Measurements from ENCODE around the gene RIPK1.
"Not testable (repeated sequence)": the region's sequence is repeated elsewhere in the genome, so short reads cannot be mapped to it uniquely, and the experiment has no call there.

The RIPK1 gene

GRCh38 chr6:3046295-3046694, 22.0 kb upstream of the RIPK1 start:
- DNase-seq: no peak

- not testable (repeated sequence) for DNase-seq
These were observed 20.3 kb upstream of the RIPK1 start for GRCh38 chr6:3048009-3048408.

DNA sequence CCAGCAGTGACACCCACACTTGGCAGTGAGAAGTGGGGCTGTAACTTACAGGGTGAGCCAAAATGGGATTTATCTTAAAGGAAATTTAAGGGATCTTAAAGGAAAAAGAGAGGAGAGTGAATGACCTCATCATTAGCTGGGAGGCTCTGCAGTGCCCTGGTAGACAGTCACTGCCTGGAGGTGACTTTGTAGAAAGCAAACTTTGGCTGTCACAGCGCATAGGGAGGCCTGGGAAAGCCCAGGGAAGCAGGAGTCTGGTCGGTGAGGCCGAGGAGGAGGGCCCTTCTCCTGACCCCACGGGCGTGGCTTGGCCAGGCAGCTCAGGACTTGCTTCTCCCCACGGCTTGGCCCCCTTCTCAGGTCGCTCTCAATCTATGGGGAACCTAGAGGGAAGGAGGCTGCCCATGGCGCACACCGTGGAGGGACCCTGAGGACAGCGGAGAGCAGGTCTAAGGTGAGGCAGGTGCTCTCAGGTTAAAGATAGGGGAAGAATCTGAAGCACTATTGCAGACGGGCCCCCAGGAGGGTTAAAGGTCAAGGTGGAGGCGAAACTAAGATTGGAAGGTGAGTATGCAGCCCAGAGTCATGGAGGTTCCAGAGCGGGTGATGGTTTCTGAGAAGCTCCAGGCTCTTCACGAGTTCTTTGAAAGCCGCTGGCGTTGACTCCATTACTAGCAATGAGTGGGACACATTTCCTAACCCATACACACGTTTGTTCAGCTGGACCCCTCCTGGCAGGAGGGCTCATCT, 15.6 kb upstream of the RIPK1 start:
- DNase-seq: no peak

DNA sequence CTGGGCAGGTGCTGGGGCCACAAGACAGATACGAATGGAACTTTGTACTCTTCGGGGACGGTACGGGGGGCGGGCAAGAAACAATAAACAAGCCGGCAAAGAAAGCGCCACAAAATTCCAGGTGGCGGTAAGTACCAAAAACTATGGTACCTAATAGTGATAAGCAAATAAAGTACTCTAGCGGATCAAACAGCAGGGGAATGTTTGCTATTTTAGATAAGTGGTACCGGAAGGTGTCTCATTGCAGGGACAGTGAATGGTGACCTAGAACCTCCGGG, 15.1 kb upstream of the RIPK1 start:
- no peak for DNase-seq

DNA sequence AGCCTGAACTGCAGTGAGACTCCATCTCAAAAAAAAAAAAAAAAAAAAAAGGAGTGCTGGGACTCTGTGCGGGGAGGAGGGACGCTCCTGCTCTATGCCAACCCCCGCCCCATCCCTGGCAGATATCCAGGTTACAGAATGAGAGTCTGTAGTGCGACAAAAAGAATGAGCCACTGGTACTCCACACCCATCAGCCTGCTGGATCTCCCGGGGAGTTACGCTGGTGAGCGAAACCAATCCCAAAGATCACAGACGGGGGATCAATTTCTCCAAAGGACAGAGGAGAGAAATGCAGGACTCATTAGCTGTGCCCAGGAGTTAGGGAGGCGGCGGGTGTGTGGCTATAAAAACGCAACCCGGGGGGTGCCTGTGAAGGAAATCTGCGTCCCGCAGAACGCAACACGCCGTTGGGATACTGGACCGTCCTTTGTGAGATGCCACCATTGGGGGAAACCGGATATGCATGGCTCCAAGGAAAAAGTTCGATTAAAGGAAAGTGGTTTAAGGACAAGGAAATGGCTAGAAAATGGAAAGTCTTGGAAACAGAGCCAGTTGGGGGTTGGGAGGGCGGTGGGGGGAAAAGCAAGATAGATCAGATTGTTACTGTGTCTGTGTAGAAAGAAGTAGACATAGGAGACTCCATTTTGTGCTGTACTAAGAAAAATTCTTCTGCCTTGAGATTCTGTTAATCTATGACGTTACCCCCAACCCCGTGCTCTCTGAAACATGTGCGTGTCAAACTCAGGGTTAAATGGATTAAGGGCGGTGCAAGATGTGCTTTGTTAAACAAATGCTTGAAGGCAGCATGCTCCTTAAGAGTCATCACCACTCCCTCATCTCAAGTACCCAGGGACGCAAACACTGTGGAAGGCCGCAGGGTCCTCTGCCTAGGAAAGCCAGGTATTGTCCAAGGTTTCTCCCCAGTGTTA, 13.8 kb upstream of the RIPK1 start:
- DNase-seq: not testable (repeated sequence)

DNA sequence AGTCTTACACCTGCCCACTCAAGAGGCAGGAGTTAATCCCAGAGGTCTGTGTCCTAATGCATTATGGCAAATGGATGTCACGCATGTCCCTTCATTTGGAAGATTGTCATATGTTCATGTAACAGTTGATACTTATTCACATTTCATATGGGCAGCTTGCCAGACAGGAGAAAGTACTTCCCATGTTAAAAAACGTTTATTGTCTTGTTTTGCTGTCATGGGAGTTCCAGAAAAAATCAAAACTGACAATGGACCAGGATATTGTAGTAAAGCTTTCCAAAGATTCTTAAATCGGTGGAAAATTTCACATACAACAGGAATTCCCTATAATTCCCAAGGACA, 13.2 kb upstream of the RIPK1 start:
- not testable (repeated sequence) for DNase-seq

DNA sequence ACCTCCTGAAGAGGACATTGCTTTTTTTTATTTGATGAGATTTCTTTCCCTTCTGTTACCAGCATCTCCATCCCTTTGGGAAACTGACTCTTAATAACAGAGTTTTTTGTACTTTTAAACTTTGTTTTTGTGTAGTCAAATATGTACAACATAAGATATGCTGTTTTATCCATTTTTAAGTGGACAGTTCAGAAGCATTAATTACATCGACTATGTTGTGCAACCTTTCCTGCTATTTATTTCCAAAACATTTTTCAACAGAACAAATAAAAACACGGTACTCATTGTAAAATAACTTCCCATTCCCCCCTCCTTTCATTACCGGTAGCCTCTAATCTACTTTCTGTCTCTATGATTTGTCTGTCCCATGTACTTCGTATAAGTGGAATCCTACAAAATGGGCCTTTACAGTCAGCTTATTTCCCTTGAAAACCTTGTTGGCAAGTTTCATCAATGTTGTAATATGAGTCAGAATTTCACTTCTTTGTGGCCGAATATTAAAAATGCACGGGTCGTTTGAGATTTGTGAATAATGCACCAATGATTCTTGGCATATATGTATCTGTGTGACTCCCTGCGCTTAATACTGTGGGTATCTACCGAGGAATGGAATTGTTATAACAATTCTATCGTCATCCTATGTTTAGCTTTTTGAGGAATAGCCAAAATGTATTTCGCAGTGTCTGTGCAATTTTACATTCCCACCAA, 11.1 kb upstream of the RIPK1 start:
- no peak for DNase-seq

GRCh38 chr6:3058957-3059356, 9.3 kb upstream of the RIPK1 start:
- no peak for DNase-seq

GRCh38 chr6:3060092-3060491, 8.2 kb upstream of the RIPK1 start:
- DNase-seq: not testable (repeated sequence)

DNA sequence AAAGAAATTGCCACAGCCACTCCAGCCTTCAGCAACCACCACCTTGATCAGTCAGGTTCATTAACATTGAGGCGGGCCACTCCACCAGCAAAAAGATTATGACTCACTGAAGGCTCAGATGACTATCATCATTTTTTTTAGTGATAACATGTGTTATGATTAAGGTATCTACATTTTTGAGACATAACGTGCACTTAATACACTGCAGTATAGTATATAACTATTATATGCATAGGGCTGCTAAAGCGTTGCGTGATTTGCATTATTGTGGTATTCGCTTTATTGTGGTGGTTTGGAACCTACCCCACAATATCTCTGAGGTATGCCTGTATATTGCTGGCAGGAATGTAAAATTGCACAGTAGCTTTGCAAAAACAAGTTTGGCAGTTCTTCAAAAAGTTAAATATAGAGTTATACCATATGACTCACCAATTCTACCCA, 6.8 kb upstream of the RIPK1 start:
- no peak for DNase-seq

DNA sequence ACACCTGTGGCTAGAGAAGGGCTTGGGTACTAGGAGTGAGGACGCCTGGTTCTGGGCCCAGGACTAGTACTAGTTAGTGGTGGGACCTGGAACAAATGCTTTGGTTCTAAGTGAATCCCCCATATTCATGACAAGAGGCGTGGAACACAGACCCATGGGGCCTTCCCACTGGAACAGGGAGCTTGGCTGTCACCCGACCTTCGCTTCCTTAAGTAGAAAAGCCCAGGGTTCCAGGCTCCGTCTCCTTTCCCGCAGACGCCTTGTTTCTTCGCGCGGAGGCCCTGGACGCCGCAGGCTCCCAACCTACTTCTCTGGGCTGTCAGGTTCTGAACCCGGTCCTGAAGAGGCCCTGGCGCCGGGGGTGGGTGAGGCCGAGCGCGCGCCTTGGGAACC, 5.0 kb upstream of the RIPK1 start:
- DNase-seq: not testable (repeated sequence)

- DNase-seq: no peak
These were observed 4.3 kb upstream of the RIPK1 start for GRCh38 chr6:3063733-3064700.

GRCh38 chr6:3071568-3071967, 3.3 kb downstream of the RIPK1 start:
- DNase-seq: no peak

DNA sequence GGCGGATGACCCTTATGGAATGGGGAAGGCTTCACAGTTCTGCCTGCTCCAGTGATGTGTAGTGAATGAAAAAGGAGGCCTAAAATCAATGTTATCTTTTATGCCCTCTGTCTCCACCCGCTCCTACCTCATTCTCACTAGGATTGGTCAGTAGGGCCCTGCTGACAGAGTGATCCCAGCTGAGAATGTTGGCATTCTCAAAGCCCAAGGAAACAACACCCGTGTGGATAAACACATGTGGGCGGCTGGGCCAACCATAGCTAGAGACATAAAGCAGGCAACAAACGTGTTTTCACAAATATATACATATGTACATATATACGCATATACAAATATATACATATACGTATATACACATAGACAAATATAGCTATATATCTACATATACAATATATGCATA, 4.5 kb downstream of the RIPK1 start:
- no peak for DNase-seq

GRCh38 chr6:3073382-3073781, 5.1 kb downstream of the RIPK1 start:
- DNase-seq: no peak

DNA sequence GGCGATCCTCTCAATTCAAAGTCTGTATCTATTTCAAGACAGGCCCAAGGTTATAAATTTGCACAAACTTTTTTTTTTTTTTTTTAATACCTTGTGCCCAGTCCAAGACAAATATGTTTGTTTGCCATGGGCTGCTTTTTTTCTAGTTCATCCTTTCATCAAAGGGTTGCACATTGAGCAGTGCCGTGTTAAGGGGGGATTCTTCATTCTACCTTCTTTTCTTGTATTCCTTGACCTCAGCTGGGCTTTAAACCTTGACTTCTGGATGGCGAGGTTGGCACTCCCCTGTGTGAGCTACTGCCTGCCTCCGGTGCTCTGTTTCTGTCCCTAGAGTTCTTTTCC, 7.4 kb downstream of the RIPK1 start:
- no peak for DNase-seq

GRCh38 chr6:3076320-3076719, 8.0 kb downstream of the RIPK1 start:
- DNase-seq: no peak

- no peak for DNase-seq
These were observed 9.1 kb downstream of the RIPK1 start for GRCh38 chr6:3077430-3077829.

DNA sequence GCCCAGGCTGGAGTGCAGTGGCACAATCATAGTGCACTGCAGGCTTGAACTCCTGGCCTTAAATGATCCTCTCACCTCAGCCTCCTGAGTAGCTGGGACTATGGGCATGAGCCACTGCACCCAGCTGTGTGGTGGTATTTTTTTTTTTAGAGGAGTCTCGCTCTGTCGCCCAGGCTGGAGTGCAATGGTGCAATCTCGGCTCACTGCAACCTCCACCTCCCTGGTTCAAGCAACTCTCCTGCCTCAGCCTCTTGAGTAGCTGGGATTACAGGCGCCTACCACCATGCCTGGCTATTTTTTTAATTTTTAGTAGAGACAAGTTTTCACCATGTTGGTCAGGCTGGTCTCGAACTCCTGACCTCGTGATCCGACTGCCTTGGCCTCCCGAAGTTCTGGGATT, 10.7 kb downstream of the RIPK1 start:
- not testable (repeated sequence) for DNase-seq

DNA sequence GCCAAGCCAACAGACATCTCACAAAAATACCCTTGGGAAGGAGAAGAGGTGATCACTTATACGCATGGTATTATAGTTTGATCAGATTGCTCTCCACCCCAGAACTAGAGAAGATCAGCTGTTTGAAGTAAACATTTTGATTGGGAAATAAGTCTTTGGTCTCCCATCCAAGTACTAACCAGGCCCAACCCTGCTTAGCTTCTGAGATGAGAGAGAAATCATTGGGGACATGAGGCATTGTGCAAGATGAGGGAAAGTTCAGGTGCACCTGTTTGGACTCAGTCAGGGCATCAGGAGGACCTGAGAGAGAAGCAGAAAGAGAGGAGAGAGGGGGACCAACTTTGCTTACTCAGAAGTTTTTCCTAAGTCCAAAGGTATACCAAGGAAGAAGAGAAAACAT, 11.4 kb downstream of the RIPK1 start:
- DNase-seq: no peak

DNA sequence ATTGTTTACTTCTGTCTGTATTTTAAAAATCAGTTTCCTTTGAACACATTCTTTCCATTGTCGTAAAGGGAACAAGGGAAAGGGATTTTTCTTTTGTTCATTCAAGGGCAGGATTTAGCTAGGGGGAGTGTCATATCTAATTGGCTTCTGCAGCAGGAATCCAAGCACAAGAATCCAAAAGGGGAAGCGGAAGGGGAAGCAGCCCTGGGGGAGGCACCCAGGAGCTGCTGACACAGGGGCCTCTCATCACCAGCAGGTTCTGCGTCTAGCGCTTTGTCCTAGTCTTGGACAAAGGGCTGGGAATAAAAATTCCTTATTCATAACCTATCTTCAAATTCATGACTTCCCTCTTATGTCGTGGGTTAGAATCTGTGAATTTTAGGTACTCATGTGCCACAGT, 13.7 kb downstream of the RIPK1 start:
- DNase-seq: no peak

DNA sequence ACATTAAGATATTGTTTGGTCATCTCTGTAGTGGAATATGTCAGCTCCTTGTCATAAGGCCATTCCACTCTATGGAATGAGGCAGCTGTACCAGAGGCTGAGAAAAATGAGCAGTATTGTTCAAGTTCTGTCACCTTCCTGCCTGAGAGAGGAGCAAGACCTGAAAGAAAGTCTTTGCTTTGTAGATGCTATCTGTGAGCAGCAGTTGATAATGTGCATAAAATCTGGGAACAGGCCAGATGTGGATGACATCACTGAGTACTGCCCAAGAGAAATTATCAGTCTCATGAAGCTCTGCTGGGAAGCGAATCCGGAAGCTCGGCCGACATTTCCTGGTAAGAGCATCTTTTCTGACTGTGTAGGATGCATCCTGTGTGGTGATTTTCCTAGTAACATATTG, 16.8 kb downstream of the RIPK1 start:
- no peak for DNase-seq

Measured in NCI-H1417 treated with DMSO at 0.1 percent for 48 hours (cell line).